ENCODE data around the gene NDC80. TPM values are rescaled to one million over a fixed set of nuclear protein-coding genes. Genes with fewer than 3 reads are reported as not detected.

The NDC80 gene
- total RNA-seq, 1 donor from 2014 or later = 3.9 TPM

DNA sequence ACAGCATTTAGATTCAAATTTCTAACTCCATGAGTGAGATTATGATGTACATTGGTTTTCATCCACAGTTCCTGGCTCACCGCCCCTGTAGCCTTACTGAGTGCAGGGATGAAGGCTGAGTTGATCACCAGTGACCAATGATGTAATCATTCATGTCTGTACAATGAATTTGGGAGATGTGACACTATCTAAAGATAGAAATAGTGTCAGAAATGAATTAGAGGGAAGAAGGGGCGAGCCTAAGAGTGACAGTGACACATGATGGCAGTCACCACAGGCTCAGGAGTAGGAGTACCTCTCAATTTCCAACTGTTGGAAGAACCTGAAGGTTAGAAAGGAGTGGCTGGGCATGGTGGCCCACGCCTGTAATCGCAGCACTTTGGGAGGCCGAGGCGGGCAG lies 3.2 kb upstream of the NDC80 start:
- H3K27ac ChIP-seq = no peak overlapping the region
- intact Hi-C loops (cut with DNase I) = no loop called here
- H3K9me3 ChIP-seq = no peaks in the 10 kb centered on the region
- H3K4me1 ChIP-seq = peaks cover 28% of the 10 kb centered on the region
- no peaks in the 10 kb centered on the region for H3K36me3 ChIP-seq
- TF ChIP-seq, protein P1, sequence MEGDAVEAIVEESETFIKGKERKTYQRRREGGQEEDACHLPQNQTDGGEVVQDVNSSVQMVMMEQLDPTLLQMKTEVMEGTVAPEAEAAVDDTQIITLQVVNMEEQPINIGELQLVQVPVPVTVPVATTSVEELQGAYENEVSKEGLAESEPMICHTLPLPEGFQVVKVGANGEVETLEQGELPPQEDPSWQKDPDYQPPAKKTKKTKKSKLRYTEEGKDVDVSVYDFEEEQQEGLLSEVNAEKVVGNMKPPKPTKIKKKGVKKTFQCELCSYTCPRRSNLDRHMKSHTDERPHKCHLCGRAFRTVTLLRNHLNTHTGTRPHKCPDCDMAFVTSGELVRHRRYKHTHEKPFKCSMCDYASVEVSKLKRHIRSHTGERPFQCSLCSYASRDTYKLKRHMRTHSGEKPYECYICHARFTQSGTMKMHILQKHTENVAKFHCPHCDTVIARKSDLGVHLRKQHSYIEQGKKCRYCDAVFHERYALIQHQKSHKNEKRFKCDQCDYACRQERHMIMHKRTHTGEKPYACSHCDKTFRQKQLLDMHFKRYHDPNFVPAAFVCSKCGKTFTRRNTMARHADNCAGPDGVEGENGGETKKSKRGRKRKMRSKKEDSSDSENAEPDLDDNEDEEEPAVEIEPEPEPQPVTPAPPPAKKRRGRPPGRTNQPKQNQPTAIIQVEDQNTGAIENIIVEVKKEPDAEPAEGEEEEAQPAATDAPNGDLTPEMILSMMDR (IDR thresholded peaks at IDR 0.05) = no peak
- TF ChIP-seq POLR2A (IDR thresholded peaks at IDR 0.05) = no peak
- TF ChIP-seq POLR2AphosphoS5 (IDR thresholded peaks at IDR 0.05; ENCODE audit: insufficient read depth in 1 of 2, low read depth in 1 of 2) = no peak
- no peak overlapping the region for H3K4me3 ChIP-seq
- no peaks in the 10 kb centered on the region for H3K27me3 ChIP-seq
- no peak for DNase-seq (ENCODE audit: extremely low spot score in 2 of 2)

DNA sequence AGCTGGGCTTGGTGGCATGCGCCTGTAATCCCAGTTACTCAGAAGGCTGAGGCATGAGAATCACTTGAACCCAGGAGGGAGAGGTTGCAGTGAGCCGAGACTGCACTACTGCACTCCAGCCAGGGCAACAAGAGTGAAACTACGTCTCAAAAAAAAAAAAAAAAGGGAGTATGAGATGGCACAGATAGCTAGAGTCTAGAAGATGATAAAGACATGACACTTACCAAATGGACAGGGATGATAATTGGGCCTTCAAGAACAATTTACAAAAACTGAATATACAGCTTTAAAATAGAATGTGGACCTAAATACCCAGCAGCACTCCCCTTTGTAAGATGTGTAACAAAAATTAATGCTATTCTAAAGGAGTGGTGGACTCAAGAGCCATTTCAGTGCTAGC lies 2.8 kb upstream of the NDC80 start:
- intact Hi-C loops (cut with DNase I) = no loop called here
- Histone ChIP-seq H3K27me3 (no peaks in the 10 kb centered on the region), H3K4me3 (no peak overlapping the region), H3K36me3 (no peaks in the 10 kb centered on the region), H3K4me1 (peaks cover 28% of the 10 kb centered on the region), H3K27ac (no peak overlapping the region), H3K9me3 (no peaks in the 10 kb centered on the region)
- TF ChIP-seq, protein P1 (IDR thresholded peaks at IDR 0.05) = no peak
- TF ChIP-seq POLR2A (IDR thresholded peaks at IDR 0.05) (no peak), POLR2AphosphoS5 (IDR thresholded peaks at IDR 0.05; ENCODE audit: insufficient read depth in 1 of 2, low read depth in 1 of 2) (no peak)
- DNase-seq (ENCODE audit: extremely low spot score in 2 of 2) = no peak

DNA sequence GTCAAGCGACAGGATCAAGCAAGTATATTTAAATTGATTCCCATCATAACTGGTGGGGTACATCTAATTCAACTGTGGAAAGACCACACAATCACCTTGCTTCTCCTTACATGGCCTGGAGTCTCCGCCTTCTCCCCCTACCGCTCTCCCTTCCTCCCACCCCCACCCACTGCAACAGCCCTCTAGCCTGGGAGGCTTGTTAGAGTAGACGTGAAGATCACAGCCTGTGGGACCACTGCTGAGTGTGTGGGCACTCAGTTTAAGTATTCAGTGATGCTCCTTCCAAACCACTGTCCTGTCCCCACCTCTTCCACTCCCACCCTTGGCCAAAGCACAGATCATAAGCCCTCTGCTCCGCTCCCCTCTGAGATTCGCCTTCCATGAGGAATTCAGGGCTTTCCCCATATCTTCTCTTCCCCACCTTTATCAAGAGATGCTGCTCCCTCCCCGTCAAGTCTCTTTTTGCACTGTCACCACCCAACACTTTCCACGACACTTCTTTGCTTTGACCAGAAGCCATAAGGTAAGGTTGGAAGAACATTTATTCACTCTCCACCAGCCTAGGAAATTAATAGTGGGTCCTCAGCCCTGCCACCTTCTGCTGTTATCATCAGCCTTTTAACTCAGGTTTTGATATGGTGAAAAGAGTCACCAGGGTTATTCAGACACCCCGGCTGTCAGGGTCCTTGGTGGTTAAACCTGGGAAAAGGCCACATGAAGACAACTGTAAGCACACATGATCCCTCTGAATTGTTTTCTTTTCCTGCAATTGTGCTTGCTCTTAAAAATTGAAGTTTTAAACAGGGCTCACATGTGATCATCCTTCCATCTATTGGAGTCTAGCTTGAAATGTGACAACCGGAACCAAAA lies 1.8 kb upstream of the NDC80 start:
- Histone ChIP-seq H3K36me3 (no peaks in the 10 kb centered on the region), H3K27ac (peak overlapping the region; percentile 93), H3K4me3 (peak overlapping the region; percentile 64 to 90), H3K27me3 (no peaks in the 10 kb centered on the region), H3K4me1 (peaks cover 28% of the 10 kb centered on the region), H3K9me3 (no peaks in the 10 kb centered on the region)
- intact Hi-C loops (cut with DNase I) = loop anchor here (5.0 kb wide), 1 partner anchor 88 kb away; the partner anchor contains the start of gene SMCHD1
- DNase-seq (ENCODE audit: extremely low spot score in 2 of 2) = no peak
- TF ChIP-seq, protein P1 (IDR thresholded peaks at IDR 0.05) = no peak
- TF ChIP-seq POLR2A (IDR thresholded peaks at IDR 0.05) = no peak
- no peak for TF ChIP-seq POLR2AphosphoS5 (IDR thresholded peaks at IDR 0.05; ENCODE audit: insufficient read depth in 1 of 2, low read depth in 1 of 2)

DNA sequence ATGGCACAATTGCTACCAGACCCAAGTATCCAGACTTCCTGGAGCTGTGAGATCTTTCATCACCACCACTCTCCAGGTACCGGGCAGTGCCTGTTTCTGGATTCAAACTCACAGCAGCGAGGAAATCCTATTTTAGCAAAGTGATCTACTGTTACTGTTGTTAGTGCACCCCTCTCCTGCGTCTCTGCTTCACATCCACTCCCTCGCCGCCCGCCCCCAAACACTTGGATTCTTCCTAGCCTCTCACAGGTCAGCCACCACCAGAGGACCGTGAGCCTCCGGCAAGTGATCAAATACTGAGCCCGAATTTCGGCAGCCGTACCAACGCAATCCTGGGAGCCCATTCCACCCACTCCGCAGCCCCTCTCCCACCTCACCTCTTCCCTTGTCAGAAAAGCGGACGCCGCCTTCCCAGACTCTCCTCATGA lies 571 bp upstream of the NDC80 start:
- peak in 1 of 2 donors; percentile 91 for DNase-seq (ENCODE audit: extremely low spot score in 2 of 2)
- Histone ChIP-seq H3K27me3 (no peaks in the 10 kb centered on the region), H3K9me3 (no peaks in the 10 kb centered on the region), H3K36me3 (no peaks in the 10 kb centered on the region), H3K4me1 (peaks cover 28% of the 10 kb centered on the region), H3K27ac (peak overlapping the region; percentile 93), H3K4me3 (peak overlapping the region; percentile 64 to 90)
- TF ChIP-seq POLR2AphosphoS5 (IDR thresholded peaks at IDR 0.05; ENCODE audit: insufficient read depth in 1 of 2, low read depth in 1 of 2) (no peak), POLR2A (IDR thresholded peaks at IDR 0.05) (no peak)
- TF ChIP-seq, protein P1 (IDR thresholded peaks at IDR 0.05) = no peak
- intact Hi-C loops (cut with DNase I) = loop anchor here (5.0 kb wide), 1 partner anchor 87 kb away; the partner anchor contains the start of gene SMCHD1

DNA sequence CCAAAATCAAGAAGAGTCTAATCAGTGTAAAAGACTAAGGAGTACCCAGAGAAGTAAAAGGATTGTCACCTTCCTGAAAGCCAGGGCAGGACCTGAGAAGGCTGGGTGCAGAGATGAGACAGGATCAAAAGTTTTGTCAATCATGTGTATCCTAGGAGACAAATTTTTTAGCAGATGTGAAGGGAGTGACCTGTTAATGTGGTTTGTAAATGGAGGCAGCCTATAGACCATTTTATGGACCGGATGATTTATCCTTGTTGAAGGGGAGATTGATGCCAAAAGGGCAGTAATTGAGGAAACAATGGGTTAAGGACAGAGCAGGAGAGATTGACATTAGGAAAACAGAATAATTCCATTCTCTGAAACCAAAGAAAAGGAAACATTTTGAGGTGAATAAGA lies 813 bp downstream of the NDC80 start:
- peaks cover 28% of the 10 kb centered on the region for H3K4me1 ChIP-seq
- TF ChIP-seq, protein P1 (IDR thresholded peaks at IDR 0.05) = no peak
- TF ChIP-seq POLR2A (IDR thresholded peaks at IDR 0.05) (no peak), POLR2AphosphoS5 (IDR thresholded peaks at IDR 0.05; ENCODE audit: insufficient read depth in 1 of 2, low read depth in 1 of 2) (no peak)
- intact Hi-C loops (cut with DNase I) = loop anchor here (5.0 kb wide), 1 partner anchor 85 kb away; the partner anchor contains the start of gene SMCHD1
- peak overlapping the region; percentile 93 for H3K27ac ChIP-seq
- no peaks in the 10 kb centered on the region for H3K27me3 ChIP-seq
- DNase-seq (ENCODE audit: extremely low spot score in 2 of 2) = no peak
- H3K9me3 ChIP-seq = no peaks in the 10 kb centered on the region
- peak overlapping the region in 1 of 2 donors; percentile 64 for H3K4me3 ChIP-seq
- no peaks in the 10 kb centered on the region for H3K36me3 ChIP-seq

Measured in vagina (tissue), 2 donors.